PC-9 (cell line): ENCODE measurements around the gene JADE1. TPM values are rescaled to one million over a fixed set of nuclear protein-coding genes. Genes with fewer than 3 reads are reported as not detected.

ENCODE experiments used
- BruUV-seq: library from RNA; stranded (reverse); fragments of 400-500 nt; replicated peaks from 2 replicates; lab custom pipeline; 2021; lab: Mats Ljungman, UMichigan
- CTCF ChIA-PET: fragments of 300-600 bp; sonication (Branson Sonifier 250); formaldehyde crosslinking; loops from one replicate; lab custom pipeline; 2022; ENCODE audit warnings: antibody characterized with exemption; lab: Charles Lee
- POLR2A ChIA-PET: fragments of 300-600 bp; sonication (Branson Sonifier 250); formaldehyde crosslinking; loops from one replicate; lab custom pipeline; 2022; ENCODE audit warnings: antibody characterized with exemption; ENCODE audit not compliant: unreplicated experiment; lab: Charles Lee
- DNase-seq, 2 experiments: peaks; one replicate each; pipeline versions ENCODE4 v3.0.0 to v3.0.0-alpha.2; 2015 to 2022; ENCODE audit warnings: mixed read lengths in 1 of 2
- H2AFZ ChIP-seq: fragments of 200-600 bp; sonication (generic); 2 replicates; pipeline ENCODE4 v1.8.1; 2017; ENCODE audit warnings: antibody characterized with exemption
- H3F3A ChIP-seq: fragments of 200-600 bp; sonication (generic); 2 replicates; pipeline ENCODE4 v1.8.1; 2017; ENCODE audit warnings: antibody characterized with exemption, mild to moderate bottlenecking, low read depth; ENCODE audit not compliant: insufficient read depth
- H3K27ac ChIP-seq: fragments of 200-600 bp; sonication (generic); 2 replicates; pipeline ENCODE4 v1.6.1; 2016; ENCODE audit warnings: mixed run types
- H3K27me3 ChIP-seq: fragments of 200-600 bp; sonication (generic); 2 replicates; pipeline ENCODE4 v1.6.1; 2016; ENCODE audit warnings: low read depth, mixed run types; ENCODE audit not compliant: insufficient read depth
- H3K36me3 ChIP-seq: fragments of 200-600 bp; sonication (generic); 2 replicates; pipeline ENCODE4 v1.6.1; 2016; ENCODE audit warnings: low read depth, mixed run types
- H3K4me1 ChIP-seq: fragments of 200-600 bp; sonication (generic); replicated peaks from 2 replicates; pipeline ENCODE4 v1.6.1; 2016; ENCODE audit warnings: mixed run types; ENCODE audit not compliant: insufficient read depth
- H3K4me2 ChIP-seq: fragments of 200-600 bp; sonication (generic); 2 replicates; pipeline ENCODE4 v1.6.1; 2017; ENCODE audit warnings: mixed run types
- H3K4me3 ChIP-seq: fragments of 200-600 bp; sonication (generic); 2 replicates; pipeline ENCODE4 v1.6.1; 2016; ENCODE audit warnings: mixed run types
- H3K79me2 ChIP-seq: fragments of 200-600 bp; sonication (generic); 2 replicates; pipeline ENCODE4 v1.6.1; 2017; ENCODE audit warnings: low read depth, mixed run types
- H3K9me2 ChIP-seq: fragments of 200-600 bp; sonication (generic); 2 replicates; pipeline ENCODE4 v1.8.1; 2017; ENCODE audit warnings: mild to moderate bottlenecking; ENCODE audit not compliant: insufficient read depth
- H3K9me3 ChIP-seq: fragments of 200-600 bp; sonication (generic); 2 replicates; pipeline ENCODE4 v1.8.1; 2016; ENCODE audit warnings: low read depth; ENCODE audit not compliant: insufficient read depth
- H4K20me1 ChIP-seq: fragments of 200-600 bp; sonication (generic); 2 replicates; pipeline ENCODE4 v1.8.1; 2017; ENCODE audit not compliant: insufficient read depth
- EZH2 ChIP-seq: fragments of 200-600 bp; sonication (generic); IDR thresholded peaks from 2 replicates; pipeline ENCODE4 v1.8.0; 2017; ENCODE audit warnings: antibody characterized with exemption, low read depth
- intact Hi-C: fragments of 100-400 bp; cut with micrococcal nuclease; formaldehyde crosslinking; loops from one replicate; pipeline ENCODE4 v1.10.0; 2022; ENCODE audit not compliant: unreplicated experiment
- total RNA-seq: library from RNA; stranded (reverse); gene quantifications from 2 replicates; pipeline ENCODE4 v1.2.3, GENCODE V29; 2021
- TF ChIP-seq, protein P1 (sequence below): fragments of 200-600 bp; sonication (generic); conservative IDR thresholded peaks from 2 replicates; pipeline ENCODE4 v1.6.1; 2017; ENCODE audit warnings: mixed run types, antibody characterized with exemption, mild to moderate bottlenecking, moderate library complexity

The JADE1 gene
- total RNA-seq, 1 experiment from 2014 or later: 23.1 TPM

DNA sequence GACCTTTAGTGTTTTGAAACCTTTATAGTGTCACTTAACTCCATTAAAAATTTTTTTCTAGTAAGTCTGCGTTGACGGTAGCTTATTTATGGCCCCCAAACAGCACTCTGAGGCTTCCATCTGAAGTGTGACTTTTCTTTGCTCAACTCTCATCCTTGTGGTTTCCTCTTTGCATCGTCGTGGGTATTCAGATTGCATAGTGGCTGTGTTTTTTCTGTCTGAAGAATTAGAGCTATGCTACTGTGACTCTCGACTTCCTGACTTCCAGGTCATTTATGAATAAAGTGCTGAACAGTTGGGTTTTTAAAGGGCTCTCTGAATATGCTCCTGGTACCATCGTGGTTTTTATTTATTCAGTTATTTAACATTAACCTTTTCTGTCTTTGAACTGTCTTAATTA lies 44.9 kb downstream of the JADE1 start:
- Histone ChIP-seq H3K4me3 (no peak overlapping the region), H3K4me2 (no peak overlapping the region), H3K79me2 (no peaks in the 10 kb centered on the region), H3K9me2 (no peaks in the 10 kb centered on the region), H3K9me3 (no peaks in the 10 kb centered on the region), H3K36me3 (no peaks in the 10 kb centered on the region), H4K20me1 (no peaks in the 10 kb centered on the region), H3K27me3 (no peaks in the 10 kb centered on the region), H2AFZ (no peak overlapping the region), H3F3A (no peaks in the 10 kb centered on the region), H3K4me1 (no peaks in the 10 kb centered on the region), H3K27ac (no peak overlapping the region)
- DNase-seq: no peak
- POLR2A ChIA-PET: no interaction called here
- TF ChIP-seq EZH2: no peak
- TF ChIP-seq, protein P1, sequence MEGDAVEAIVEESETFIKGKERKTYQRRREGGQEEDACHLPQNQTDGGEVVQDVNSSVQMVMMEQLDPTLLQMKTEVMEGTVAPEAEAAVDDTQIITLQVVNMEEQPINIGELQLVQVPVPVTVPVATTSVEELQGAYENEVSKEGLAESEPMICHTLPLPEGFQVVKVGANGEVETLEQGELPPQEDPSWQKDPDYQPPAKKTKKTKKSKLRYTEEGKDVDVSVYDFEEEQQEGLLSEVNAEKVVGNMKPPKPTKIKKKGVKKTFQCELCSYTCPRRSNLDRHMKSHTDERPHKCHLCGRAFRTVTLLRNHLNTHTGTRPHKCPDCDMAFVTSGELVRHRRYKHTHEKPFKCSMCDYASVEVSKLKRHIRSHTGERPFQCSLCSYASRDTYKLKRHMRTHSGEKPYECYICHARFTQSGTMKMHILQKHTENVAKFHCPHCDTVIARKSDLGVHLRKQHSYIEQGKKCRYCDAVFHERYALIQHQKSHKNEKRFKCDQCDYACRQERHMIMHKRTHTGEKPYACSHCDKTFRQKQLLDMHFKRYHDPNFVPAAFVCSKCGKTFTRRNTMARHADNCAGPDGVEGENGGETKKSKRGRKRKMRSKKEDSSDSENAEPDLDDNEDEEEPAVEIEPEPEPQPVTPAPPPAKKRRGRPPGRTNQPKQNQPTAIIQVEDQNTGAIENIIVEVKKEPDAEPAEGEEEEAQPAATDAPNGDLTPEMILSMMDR: no peak
- BruUV-seq: no TSS peak
- intact Hi-C loops: no loop called here
- CTCF ChIA-PET: no interaction called here

DNA sequence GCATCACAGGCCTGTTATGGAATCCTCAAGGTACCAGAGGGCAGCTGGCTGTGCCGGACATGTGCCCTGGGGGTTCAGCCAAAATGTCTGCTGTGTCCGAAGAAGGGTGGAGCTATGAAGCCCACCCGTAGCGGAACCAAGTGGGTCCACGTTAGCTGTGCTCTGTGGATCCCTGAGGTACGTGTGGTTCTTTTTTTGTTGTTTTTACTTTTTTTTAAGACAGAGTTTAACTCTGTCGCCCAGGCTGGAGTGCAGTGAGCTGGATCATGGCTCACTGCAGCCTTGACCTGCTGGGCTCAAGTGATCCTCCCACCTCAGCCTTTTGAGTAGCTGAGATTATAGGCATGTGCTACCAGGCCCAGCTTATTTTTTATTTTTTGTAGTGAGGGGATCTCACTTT lies 46.1 kb downstream of the JADE1 start:
- BruUV-seq: no TSS peak
- H3K4me2 ChIP-seq: no peak overlapping the region
- H3K9me2 ChIP-seq: no peaks in the 10 kb centered on the region
- H3K27me3 ChIP-seq: no peaks in the 10 kb centered on the region
- H3K36me3 ChIP-seq: no peaks in the 10 kb centered on the region
- H3K4me3 ChIP-seq: no peak overlapping the region
- ChIA-PET CTCF (no interaction called here), POLR2A (no interaction called here)
- H3K27ac ChIP-seq: no peak overlapping the region
- H3F3A ChIP-seq: no peaks in the 10 kb centered on the region
- no peak for DNase-seq
- no peaks in the 10 kb centered on the region for H4K20me1 ChIP-seq
- TF ChIP-seq EZH2: no peak
- TF ChIP-seq, protein P1: no peak
- H3K4me1 ChIP-seq: no peaks in the 10 kb centered on the region
- no peak overlapping the region for H2AFZ ChIP-seq
- H3K9me3 ChIP-seq: no peaks in the 10 kb centered on the region
- no peaks in the 10 kb centered on the region for H3K79me2 ChIP-seq
- intact Hi-C loops: no loop called here

DNA sequence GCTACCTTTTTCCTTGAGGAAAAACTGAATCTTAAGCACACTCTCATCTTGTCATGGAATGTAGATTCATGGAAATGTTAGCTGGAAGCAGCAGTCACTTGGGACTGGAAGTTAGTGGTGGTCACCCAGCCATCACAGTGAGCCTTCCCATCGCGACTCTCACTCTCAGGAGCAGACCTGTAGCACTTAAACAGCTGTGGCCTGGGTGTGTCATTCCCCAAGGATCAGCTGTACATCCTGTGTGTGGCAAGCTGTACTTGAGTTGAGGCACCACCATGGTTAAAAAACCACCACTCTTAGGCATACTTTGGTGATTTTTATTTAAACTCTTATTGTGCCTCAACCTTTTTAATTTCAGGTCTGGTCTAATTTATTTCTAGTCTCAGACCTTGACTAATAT lies 46.7 kb downstream of the JADE1 start:
- TF ChIP-seq EZH2: no peak
- TF ChIP-seq, protein P1: no peak
- ChIA-PET CTCF (no interaction called here), POLR2A (no interaction called here)
- no peak for DNase-seq
- no peaks in the 10 kb centered on the region for H3K9me3 ChIP-seq
- no peaks in the 10 kb centered on the region for H3K9me2 ChIP-seq
- intact Hi-C loops: no loop called here
- no peaks in the 10 kb centered on the region for H3F3A ChIP-seq
- H3K4me2 ChIP-seq: no peak overlapping the region
- H3K79me2 ChIP-seq: no peaks in the 10 kb centered on the region
- H4K20me1 ChIP-seq: no peaks in the 10 kb centered on the region
- no TSS peak for BruUV-seq
- H3K4me1 ChIP-seq: no peaks in the 10 kb centered on the region
- H2AFZ ChIP-seq: no peak overlapping the region
- H3K27ac ChIP-seq: no peak overlapping the region
- H3K4me3 ChIP-seq: no peak overlapping the region
- no peaks in the 10 kb centered on the region for H3K27me3 ChIP-seq
- H3K36me3 ChIP-seq: no peaks in the 10 kb centered on the region
